GM23248 (cell line): ENCODE data around the gene BTN2A1.

Experiments used
- EZH2 ChIP-seq: fragments of 200-600 bp; sonication (generic); IDR thresholded peaks from 2 replicates; pipeline ENCODE4 v1.6.1; 2018; ENCODE audit warnings: antibody characterized with exemption, mild to moderate bottlenecking; ENCODE audit not compliant: insufficient read depth, poor library complexity, severe bottlenecking
- EZH2phosphoT487 ChIP-seq: fragments of 200-600 bp; sonication (generic); IDR thresholded peaks from 2 replicates; pipeline ENCODE4 v1.6.1; 2018; ENCODE audit warnings: antibody characterized with exemption, moderate library complexity, mild to moderate bottlenecking, low read depth; ENCODE audit not compliant: insufficient read depth

DNA sequence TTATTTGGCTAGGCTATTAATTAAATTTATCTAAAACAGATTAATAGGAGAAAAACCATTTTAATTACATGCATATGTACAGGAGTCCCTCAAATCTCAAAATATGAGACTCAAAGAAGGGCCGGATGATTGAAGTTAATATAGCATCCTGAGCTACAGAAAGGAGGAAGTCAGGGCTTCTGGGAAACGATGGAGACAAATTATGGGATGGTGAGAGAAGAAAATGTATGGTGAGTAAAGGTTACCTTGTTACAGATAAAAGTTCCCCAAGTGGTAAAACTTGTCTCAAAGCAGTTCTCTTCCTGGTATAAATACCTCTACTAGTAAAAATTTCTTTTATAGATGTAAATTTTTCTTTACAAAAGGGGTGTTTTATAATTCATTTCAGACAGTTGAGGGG lies 26.4 kb downstream of the BTN2A1 start:
- TF ChIP-seq EZH2, result no peak
- TF ChIP-seq EZH2phosphoT487, result no peak
